Kasumi-1 (cell line): ENCODE data around the gene AREG.

ENCODE experiments used
- DNase-seq, 2 experiments: peaks; one replicate each; lab custom pipeline; 2025; lab: John Stamatoyannopoulos, UW

The AREG gene

GRCh38 chr4:74456849-74457395, 12.0 kb downstream of the AREG start:
- no peak for DNase-seq

GRCh38 chr4:74460833-74461232, 15.9 kb downstream of the AREG start:
- no peak for DNase-seq

- DNase-seq: no peak
Observed at GRCh38 chr4:74463123-74463522, 18.2 kb downstream of the AREG start.

GRCh38 chr4:74464291-74464690, 19.4 kb downstream of the AREG start:
- DNase-seq: no peak

GRCh38 chr4:74466242-74466641, 21.3 kb downstream of the AREG start:
- DNase-seq: no peak

- no peak for DNase-seq
Observed at GRCh38 chr4:74471264-74471663, 26.3 kb downstream of the AREG start.

- no peak for DNase-seq
Observed at GRCh38 chr4:74473155-74473811, 28.3 kb downstream of the AREG start.

- no peak for DNase-seq
Observed at GRCh38 chr4:74474345-74475090, 29.6 kb downstream of the AREG start.

- no peak for DNase-seq
Observed at GRCh38 chr4:74475091-74475800, 30.3 kb downstream of the AREG start.

GRCh38 chr4:74475946-74476345, 31.0 kb downstream of the AREG start:
- no peak for DNase-seq

- no peak for DNase-seq
Observed at GRCh38 chr4:74479009-74479408, 34.1 kb downstream of the AREG start.

- DNase-seq: no peak
Observed at GRCh38 chr4:74480267-74480666, 35.3 kb downstream of the AREG start.

GRCh38 chr4:74481891-74482609, 37.1 kb downstream of the AREG start:
- DNase-seq: no peak

- no peak for DNase-seq
Observed at GRCh38 chr4:74483226-74483911, 38.4 kb downstream of the AREG start.

- no peak for DNase-seq
Observed at GRCh38 chr4:74486905-74487304, 42.0 kb downstream of the AREG start.

- DNase-seq: no peak
Observed at GRCh38 chr4:74487771-74488170, 42.8 kb downstream of the AREG start.

GRCh38 chr4:74490736-74491135, 45.8 kb downstream of the AREG start:
- DNase-seq: no peak

- DNase-seq: no peak
Observed at GRCh38 chr4:74499986-74500781, 55.2 kb downstream of the AREG start.

GRCh38 chr4:74501579-74501978, 56.6 kb downstream of the AREG start:
- no peak for DNase-seq

GRCh38 chr4:74503580-74503979, 58.6 kb downstream of the AREG start:
- no peak for DNase-seq

- DNase-seq: no peak
Observed at GRCh38 chr4:74504212-74504611, 59.3 kb downstream of the AREG start.
